Central memory CD8-positive, alpha-beta T cell (primary cell): ENCODE results near the gene RASAL2.

Experiments used
- ATAC-seq: fragments of 150-1000 bp; cut with Tn5 transposase; replicated peaks from 2 replicates; pipeline ENCODE4 v1.10.0; 2022; ENCODE audit warnings: mild to moderate bottlenecking, moderate FRiP score, moderate number of reproducible peaks; ENCODE audit not compliant: poor library complexity, severe bottlenecking; ENCODE audit errors: extremely low read depth
- DNase-seq, 2 donors: peaks; one replicate each; pipeline ENCODE4 v3.0.0; 2021; ENCODE audit warnings: low spot score in 2 of 2
- H3K27ac Mint-ChIP-seq: one replicate; pipeline ENCODE4 v1.8.0; 2022; ENCODE audit warnings: low read depth, mild to moderate bottlenecking, moderate library complexity, mixed read lengths
- H3K27me3 Mint-ChIP-seq: one replicate; pipeline ENCODE4 v1.8.0; 2022; ENCODE audit warnings: mixed read lengths
- H3K36me3 Mint-ChIP-seq: one replicate; pipeline ENCODE4 v1.8.0; 2022; ENCODE audit warnings: mild to moderate bottlenecking, moderate library complexity, mixed read lengths; ENCODE audit not compliant: insufficient read depth
- H3K4me1 Mint-ChIP-seq: one replicate; pipeline ENCODE4 v1.8.0; 2022; ENCODE audit warnings: mixed read lengths
- H3K4me3 Mint-ChIP-seq: one replicate; pipeline ENCODE4 v1.8.0; 2022; ENCODE audit warnings: mild to moderate bottlenecking, moderate library complexity, mixed read lengths
- H3K9me3 Mint-ChIP-seq: one replicate; pipeline ENCODE4 v1.8.0; 2022; ENCODE audit warnings: mixed read lengths

RASAL2 gene

GRCh38 chr1:178412400-178412770 lies 318.5 kb downstream of the RASAL2 start:
- no peaks in the 10 kb centered on the region for H3K36me3 Mint-ChIP-seq
- H3K27ac Mint-ChIP-seq = no peak overlapping the region
- DNase-seq (no peak), ATAC-seq (no peak)
- H3K4me3 Mint-ChIP-seq = no peak overlapping the region
- H3K27me3 Mint-ChIP-seq = peaks cover 15% of the 10 kb centered on the region
- H3K9me3 Mint-ChIP-seq = peaks cover 22% of the 10 kb centered on the region
- H3K4me1 Mint-ChIP-seq = no peaks in the 10 kb centered on the region

- Mint-ChIP-seq H3K9me3 (peaks cover 6% of the 10 kb centered on the region), H3K4me3 (no peak overlapping the region), H3K4me1 (no peaks in the 10 kb centered on the region), H3K27ac (no peak overlapping the region), H3K36me3 (no peaks in the 10 kb centered on the region), H3K27me3 (no peaks in the 10 kb centered on the region)
- DNase-seq (no peak), ATAC-seq (no peak)
These were observed 324.0 kb downstream of the RASAL2 start for GRCh38 chr1:178417858-178418257.

- ATAC-seq (no peak), DNase-seq (no peak)
- H3K27me3 Mint-ChIP-seq = no peaks in the 10 kb centered on the region
- H3K9me3 Mint-ChIP-seq = peaks cover 6% of the 10 kb centered on the region
- H3K4me1 Mint-ChIP-seq = no peaks in the 10 kb centered on the region
- H3K4me3 Mint-ChIP-seq = no peak overlapping the region
- no peak overlapping the region for H3K27ac Mint-ChIP-seq
- H3K36me3 Mint-ChIP-seq = no peaks in the 10 kb centered on the region
These were observed 324.5 kb downstream of the RASAL2 start for GRCh38 chr1:178418284-178418955.

- no peak overlapping the region for H3K27ac Mint-ChIP-seq
- no peak for ATAC-seq
These were observed 340.5 kb downstream of the RASAL2 start for GRCh38 chr1:178434360-178434759.

GRCh38 chr1:178434899-178435435 lies 341.1 kb downstream of the RASAL2 start:
- Mint-ChIP-seq H3K36me3 (no peaks in the 10 kb centered on the region), H3K9me3 (no peaks in the 10 kb centered on the region), H3K4me1 (no peaks in the 10 kb centered on the region), H3K27me3 (no peaks in the 10 kb centered on the region), H3K4me3 (no peak overlapping the region), H3K27ac (no peak overlapping the region)
- ATAC-seq (no peak), DNase-seq (no peak)

More at GRCh38 chr1:178434360-178434759, 340.5 kb downstream of the RASAL2 start:
- Mint-ChIP-seq H3K4me3 (no peak overlapping the region), H3K36me3 (no peaks in the 10 kb centered on the region), H3K4me1 (no peaks in the 10 kb centered on the region), H3K9me3 (no peaks in the 10 kb centered on the region), H3K27me3 (no peaks in the 10 kb centered on the region)
- DNase-seq = no peak

GRCh38 chr1:178436899-178437298 lies 343.0 kb downstream of the RASAL2 start:
- Mint-ChIP-seq H3K4me1 (no peaks in the 10 kb centered on the region), H3K9me3 (no peaks in the 10 kb centered on the region), H3K4me3 (no peak overlapping the region), H3K36me3 (no peaks in the 10 kb centered on the region), H3K27ac (no peak overlapping the region), H3K27me3 (no peaks in the 10 kb centered on the region)
- ATAC-seq (no peak), DNase-seq (no peak)

GRCh38 chr1:178438432-178438831 lies 344.5 kb downstream of the RASAL2 start:
- H3K36me3 Mint-ChIP-seq = no peaks in the 10 kb centered on the region
- ATAC-seq (no peak), DNase-seq (no peak)
- no peaks in the 10 kb centered on the region for H3K9me3 Mint-ChIP-seq
- peaks cover 9% of the 10 kb centered on the region for H3K27me3 Mint-ChIP-seq
- H3K27ac Mint-ChIP-seq = no peak overlapping the region
- no peak overlapping the region for H3K4me3 Mint-ChIP-seq
- H3K4me1 Mint-ChIP-seq = no peaks in the 10 kb centered on the region

GRCh38 chr1:178442925-178443324 lies 349.0 kb downstream of the RASAL2 start:
- DNase-seq (no peak), ATAC-seq (no peak)
- Mint-ChIP-seq H3K27me3 (peaks cover 9% of the 10 kb centered on the region), H3K27ac (no peak overlapping the region), H3K36me3 (no peaks in the 10 kb centered on the region), H3K4me1 (no peaks in the 10 kb centered on the region), H3K4me3 (no peak overlapping the region), H3K9me3 (no peaks in the 10 kb centered on the region)

- no peak for DNase-seq
- no peaks in the 10 kb centered on the region for H3K4me1 Mint-ChIP-seq
- no peak for ATAC-seq
- no peak overlapping the region for H3K4me3 Mint-ChIP-seq
- no peak overlapping the region for H3K27ac Mint-ChIP-seq
- no peaks in the 10 kb centered on the region for H3K36me3 Mint-ChIP-seq
- H3K27me3 Mint-ChIP-seq = no peaks in the 10 kb centered on the region
- no peaks in the 10 kb centered on the region for H3K9me3 Mint-ChIP-seq
These were observed 357.0 kb downstream of the RASAL2 start for GRCh38 chr1:178450871-178451270.

- no peaks in the 10 kb centered on the region for H3K36me3 Mint-ChIP-seq
- no peak overlapping the region for H3K4me3 Mint-ChIP-seq
- H3K4me1 Mint-ChIP-seq = no peaks in the 10 kb centered on the region
- ATAC-seq = no peak
- no peaks in the 10 kb centered on the region for H3K9me3 Mint-ChIP-seq
- peaks cover 5% of the 10 kb centered on the region for H3K27me3 Mint-ChIP-seq
- no peak for DNase-seq
- H3K27ac Mint-ChIP-seq = no peak overlapping the region
These were observed 357.6 kb downstream of the RASAL2 start for GRCh38 chr1:178451529-178451928.

- ATAC-seq (no peak), DNase-seq (no peak)
- peaks cover 8% of the 10 kb centered on the region for H3K27me3 Mint-ChIP-seq
- H3K9me3 Mint-ChIP-seq = no peaks in the 10 kb centered on the region
- no peak overlapping the region for H3K27ac Mint-ChIP-seq
- H3K36me3 Mint-ChIP-seq = no peaks in the 10 kb centered on the region
- no peaks in the 10 kb centered on the region for H3K4me1 Mint-ChIP-seq
- no peak overlapping the region for H3K4me3 Mint-ChIP-seq
These were observed 358.1 kb downstream of the RASAL2 start for GRCh38 chr1:178452013-178452412.

GRCh38 chr1:178456472-178456871 lies 362.6 kb downstream of the RASAL2 start:
- Mint-ChIP-seq H3K4me1 (no peaks in the 10 kb centered on the region), H3K36me3 (no peaks in the 10 kb centered on the region), H3K9me3 (no peaks in the 10 kb centered on the region), H3K4me3 (no peak overlapping the region), H3K27me3 (peaks cover 8% of the 10 kb centered on the region), H3K27ac (no peak overlapping the region)
- ATAC-seq (no peak), DNase-seq (no peak)

GRCh38 chr1:178457651-178458050 lies 363.7 kb downstream of the RASAL2 start:
- Mint-ChIP-seq H3K4me3 (no peak overlapping the region), H3K27ac (no peak overlapping the region), H3K27me3 (peaks cover 8% of the 10 kb centered on the region), H3K36me3 (no peaks in the 10 kb centered on the region), H3K9me3 (no peaks in the 10 kb centered on the region), H3K4me1 (no peaks in the 10 kb centered on the region)
- DNase-seq (no peak), ATAC-seq (no peak)
